ENCODE measurements around the gene PTPRN2.

DNA sequence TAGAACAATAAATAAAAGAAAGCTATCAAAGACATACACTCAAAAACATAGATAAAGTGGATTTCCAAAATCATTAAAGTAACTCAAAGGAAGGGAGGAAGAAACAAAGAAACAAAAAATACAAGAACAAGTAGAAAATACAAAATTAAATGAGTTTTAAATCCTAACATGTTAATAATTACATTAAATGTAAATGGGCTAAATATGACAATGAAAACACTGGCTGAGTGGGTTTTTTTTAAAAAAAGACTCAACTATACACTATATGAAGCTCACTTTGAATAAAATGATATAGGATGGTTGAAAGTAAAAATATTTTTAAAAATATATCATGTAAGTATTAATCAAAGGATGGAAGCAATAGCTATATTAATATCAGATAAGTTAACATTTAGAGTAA is 371.4 kb downstream of the PTPRN2 start:
- TF ChIP-seq SP1 (IDR thresholded peaks at IDR 0.05), result no peak
- no peak for TF ChIP-seq SUZ12 (IDR thresholded peaks at IDR 0.05)
- no peak for TF ChIP-seq FOXM1 (IDR thresholded peaks at IDR 0.05; ENCODE audit: borderline replicate concordance)
- TF ChIP-seq BHLHE40 (IDR thresholded peaks at IDR 0.05; ENCODE audit: borderline replicate concordance), result no peak
- TF ChIP-seq FOXA1 (IDR thresholded peaks at IDR 0.05), result no peak
- TF ChIP-seq FOXK2 (IDR thresholded peaks at IDR 0.05), result no peak
- no peak for TF ChIP-seq ARNT (IDR thresholded peaks at IDR 0.05)
- TF ChIP-seq TARDBP (IDR thresholded peaks at IDR 0.05), result no peak
- TF ChIP-seq NFRKB (IDR thresholded peaks at IDR 0.05), result no peak
- no peak for TF ChIP-seq L3MBTL2 (conservative IDR thresholded peaks at IDR 0.05)
- TF ChIP-seq HDGF (IDR thresholded peaks at IDR 0.05; ENCODE audit: borderline replicate concordance), result no peak
- TF ChIP-seq, protein P1, sequence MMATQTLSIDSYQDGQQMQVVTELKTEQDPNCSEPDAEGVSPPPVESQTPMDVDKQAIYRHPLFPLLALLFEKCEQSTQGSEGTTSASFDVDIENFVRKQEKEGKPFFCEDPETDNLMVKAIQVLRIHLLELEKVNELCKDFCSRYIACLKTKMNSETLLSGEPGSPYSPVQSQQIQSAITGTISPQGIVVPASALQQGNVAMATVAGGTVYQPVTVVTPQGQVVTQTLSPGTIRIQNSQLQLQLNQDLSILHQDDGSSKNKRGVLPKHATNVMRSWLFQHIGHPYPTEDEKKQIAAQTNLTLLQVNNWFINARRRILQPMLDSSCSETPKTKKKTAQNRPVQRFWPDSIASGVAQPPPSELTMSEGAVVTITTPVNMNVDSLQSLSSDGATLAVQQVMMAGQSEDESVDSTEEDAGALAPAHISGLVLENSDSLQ (IDR thresholded peaks at IDR 0.05), result no peak
